Astrocyte (in vitro differentiated cells and primary cell): ENCODE data around the gene P2RX1. TPM values are rescaled to one million over a fixed set of nuclear protein-coding genes. Genes with fewer than 3 reads are reported as not detected.

ENCODE experiments used
- DNase-seq: peaks from one replicate; pipeline ENCODE4 v3.0.0-alpha.2; 2010; ENCODE audit warnings: low read depth
- FAIRE-seq: peaks from 2 replicates; lab custom pipeline; 2011; peaks lifted over from hg19 to GRCh38; lab: Jason Lieb, UNC
- H2AFZ ChIP-seq: 2 replicates; pipeline ENCODE4 v1.6.0; 2012; ENCODE audit warnings: low read depth, low read length, inconsistent platforms
- H3K27ac ChIP-seq: 2 replicates; pipeline ENCODE4 v1.5.1; 2011; ENCODE audit warnings: low read depth, low read length, inconsistent platforms
- H3K27me3 ChIP-seq: 2 replicates; pipeline ENCODE4 v1.6.0; 2011; ENCODE audit warnings: low read length, inconsistent platforms; ENCODE audit not compliant: insufficient read depth
- H3K36me3 ChIP-seq: 2 replicates; pipeline ENCODE4 v1.5.1; 2011; ENCODE audit warnings: low read length, inconsistent platforms; ENCODE audit not compliant: insufficient read depth
- H3K4me1 ChIP-seq: 2 replicates; pipeline ENCODE4 v1.5.1; 2011; ENCODE audit warnings: low read length, inconsistent platforms; ENCODE audit not compliant: insufficient read depth
- H3K4me2 ChIP-seq: 2 replicates; pipeline ENCODE4 v1.6.0; 2012; ENCODE audit warnings: low read length, inconsistent platforms
- H3K4me3 ChIP-seq: 2 replicates; pipeline ENCODE4 v1.5.1; 2011; ENCODE audit warnings: low read depth, mild to moderate bottlenecking, low read length, inconsistent platforms; ENCODE audit not compliant: insufficient read depth
- H3K79me2 ChIP-seq: 2 replicates; pipeline ENCODE4 v1.6.0; 2012; ENCODE audit warnings: mild to moderate bottlenecking, low read length, inconsistent platforms; ENCODE audit not compliant: insufficient read depth
- H3K9ac ChIP-seq: 2 replicates; pipeline ENCODE4 v1.6.0; 2012; ENCODE audit warnings: mild to moderate bottlenecking, low read length, inconsistent platforms
- H3K9me3 ChIP-seq: 2 replicates; pipeline ENCODE4 v1.5.1; 2012; ENCODE audit warnings: low read depth, mild to moderate bottlenecking, low read length, inconsistent platforms; ENCODE audit not compliant: insufficient read depth
- H4K20me1 ChIP-seq: 2 replicates; pipeline ENCODE4 v1.6.0; 2012; ENCODE audit warnings: low read length, inconsistent platforms; ENCODE audit not compliant: insufficient read depth
- H3K27ac Mint-ChIP-seq: one replicate; pipeline ENCODE4 v1.8.0; 2021; ENCODE audit warnings: mild to moderate bottlenecking, mixed read lengths; ENCODE audit not compliant: unreplicated experiment
- H3K27me3 Mint-ChIP-seq: one replicate; pipeline ENCODE4 v1.8.0; 2021; ENCODE audit warnings: low read depth, mixed read lengths; ENCODE audit not compliant: unreplicated experiment
- H3K36me3 Mint-ChIP-seq: one replicate; pipeline ENCODE4 v1.8.0; 2021; ENCODE audit warnings: low read depth, mixed read lengths; ENCODE audit not compliant: unreplicated experiment
- H3K4me1 Mint-ChIP-seq: one replicate; pipeline ENCODE4 v1.8.0; 2021; ENCODE audit warnings: low read depth, mixed read lengths; ENCODE audit not compliant: unreplicated experiment
- H3K4me3 Mint-ChIP-seq: one replicate; pipeline ENCODE4 v1.8.0; 2021; ENCODE audit warnings: mild to moderate bottlenecking, moderate library complexity, mixed read lengths; ENCODE audit not compliant: unreplicated experiment
- H3K9me3 Mint-ChIP-seq: one replicate; pipeline ENCODE4 v1.8.0; 2021; ENCODE audit warnings: mild to moderate bottlenecking, mixed read lengths; ENCODE audit not compliant: unreplicated experiment
- EZH2 ChIP-seq: IDR thresholded peaks from 2 replicates; pipeline ENCODE4 v1.6.1; 2012; ENCODE audit warnings: mild to moderate bottlenecking, low read length, inconsistent platforms; ENCODE audit not compliant: insufficient read depth
- total RNA-seq: library from RNA; stranded (reverse); gene quantifications from 2 replicates; pipeline ENCODE4 v1.2.1, GENCODE V29; 2021
- TF ChIP-seq, protein P1 (sequence below): IDR thresholded peaks from 2 replicates; pipeline ENCODE4 v1.5.1; 2011; ENCODE audit warnings: low read depth, mild to moderate bottlenecking, inconsistent platforms, low read length, moderate library complexity; ENCODE audit not compliant: insufficient read depth

Gene P2RX1
- total RNA-seq, 1 donor from 2014 or later: not detected

DNA sequence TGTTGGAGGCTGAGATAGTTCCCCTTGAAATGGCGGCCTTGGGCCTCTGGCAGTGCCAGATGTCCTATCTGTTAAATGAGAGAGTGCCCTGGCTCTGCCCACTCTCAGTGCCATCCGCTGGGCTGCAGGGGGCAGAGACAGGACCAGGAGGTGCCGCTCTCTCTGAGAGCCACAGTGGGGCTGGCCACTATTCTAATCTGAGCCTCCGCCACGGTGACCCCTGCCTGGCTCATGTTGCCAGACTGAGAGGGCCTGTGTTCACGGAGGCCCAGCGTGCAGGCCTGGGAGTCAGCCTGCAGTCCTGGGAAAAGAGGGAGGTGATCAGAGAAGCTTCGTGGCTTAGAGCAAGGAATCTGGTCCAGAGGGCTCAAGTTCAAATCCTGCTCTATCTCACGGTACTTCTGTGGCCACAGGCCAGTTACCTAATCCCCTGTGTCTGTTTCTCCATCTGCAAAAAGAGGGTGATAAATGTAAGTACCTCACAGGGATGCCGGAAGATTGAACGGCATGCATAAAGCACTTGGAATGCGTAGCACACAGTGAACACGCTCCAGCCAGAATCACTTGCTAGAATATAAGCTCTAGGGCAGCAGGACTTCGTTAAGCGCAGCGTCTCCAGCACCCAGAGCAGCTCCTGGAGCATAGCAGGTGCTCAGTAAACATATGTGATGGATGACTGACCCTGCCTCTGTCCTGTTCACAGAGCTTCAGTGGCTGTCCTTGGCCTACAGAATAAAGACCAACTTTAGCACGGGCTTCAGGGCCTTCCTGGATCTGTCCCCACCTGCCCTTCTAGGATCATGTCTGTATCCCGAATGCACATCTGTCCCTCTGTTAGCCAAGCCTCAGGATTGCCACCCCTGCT lies 41.7 kb upstream of the P2RX1 start:
- Histone ChIP-seq H3K79me2 (no peaks in the 10 kb centered on the region), H3K9me3 (no peaks in the 10 kb centered on the region), H4K20me1 (peaks cover 7% of the 10 kb centered on the region), H3K4me3 (no peak overlapping the region), H3K27me3 (peaks cover 13% of the 10 kb centered on the region), H3K4me1 (peaks cover 8% of the 10 kb centered on the region), H2AFZ (no peak overlapping the region), H3K9ac (no peak overlapping the region), H3K36me3 (no peaks in the 10 kb centered on the region), H3K27ac (no peak overlapping the region), H3K4me2 (no peak overlapping the region)
- TF ChIP-seq, protein P1, sequence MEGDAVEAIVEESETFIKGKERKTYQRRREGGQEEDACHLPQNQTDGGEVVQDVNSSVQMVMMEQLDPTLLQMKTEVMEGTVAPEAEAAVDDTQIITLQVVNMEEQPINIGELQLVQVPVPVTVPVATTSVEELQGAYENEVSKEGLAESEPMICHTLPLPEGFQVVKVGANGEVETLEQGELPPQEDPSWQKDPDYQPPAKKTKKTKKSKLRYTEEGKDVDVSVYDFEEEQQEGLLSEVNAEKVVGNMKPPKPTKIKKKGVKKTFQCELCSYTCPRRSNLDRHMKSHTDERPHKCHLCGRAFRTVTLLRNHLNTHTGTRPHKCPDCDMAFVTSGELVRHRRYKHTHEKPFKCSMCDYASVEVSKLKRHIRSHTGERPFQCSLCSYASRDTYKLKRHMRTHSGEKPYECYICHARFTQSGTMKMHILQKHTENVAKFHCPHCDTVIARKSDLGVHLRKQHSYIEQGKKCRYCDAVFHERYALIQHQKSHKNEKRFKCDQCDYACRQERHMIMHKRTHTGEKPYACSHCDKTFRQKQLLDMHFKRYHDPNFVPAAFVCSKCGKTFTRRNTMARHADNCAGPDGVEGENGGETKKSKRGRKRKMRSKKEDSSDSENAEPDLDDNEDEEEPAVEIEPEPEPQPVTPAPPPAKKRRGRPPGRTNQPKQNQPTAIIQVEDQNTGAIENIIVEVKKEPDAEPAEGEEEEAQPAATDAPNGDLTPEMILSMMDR: no peak
- TF ChIP-seq EZH2: no peak
- no peaks in the 10 kb centered on the region for H3K36me3 Mint-ChIP-seq
- H3K27me3 Mint-ChIP-seq: peaks cover 55% of the 10 kb centered on the region
- DNase-seq (no peak), FAIRE-seq (no peak)
- H3K4me1 Mint-ChIP-seq: no peaks in the 10 kb centered on the region
- H3K9me3 Mint-ChIP-seq: no peaks in the 10 kb centered on the region
- no peak overlapping the region for H3K4me3 Mint-ChIP-seq
- no peak overlapping the region for H3K27ac Mint-ChIP-seq

DNA sequence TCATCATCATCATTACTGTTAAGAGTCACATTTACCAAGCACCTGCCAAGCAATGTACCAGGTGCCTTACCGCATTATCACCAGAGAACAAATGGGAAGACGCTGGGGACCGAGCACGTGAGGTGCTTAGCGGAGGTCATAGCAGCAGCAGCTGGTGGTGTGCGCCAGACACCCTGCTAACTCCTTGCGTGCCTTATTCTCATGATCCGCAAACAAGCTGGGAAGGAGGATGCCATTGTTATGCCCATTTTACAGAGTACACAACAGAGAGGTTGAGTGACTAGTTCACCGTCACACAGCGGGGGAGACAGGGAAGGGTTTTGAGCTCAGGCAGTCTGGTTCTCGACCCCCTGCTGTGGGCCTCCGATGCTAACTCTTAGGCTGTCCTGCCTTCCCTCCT lies 40.7 kb upstream of the P2RX1 start:
- peaks cover 7% of the 10 kb centered on the region for H4K20me1 ChIP-seq
- H3K27ac Mint-ChIP-seq: no peak overlapping the region
- H3K9me3 ChIP-seq: no peaks in the 10 kb centered on the region
- H3K4me1 Mint-ChIP-seq: no peaks in the 10 kb centered on the region
- H3K27ac ChIP-seq: no peak overlapping the region
- no peak overlapping the region for H2AFZ ChIP-seq
- no peaks in the 10 kb centered on the region for H3K36me3 ChIP-seq
- DNase-seq (no peak), FAIRE-seq (no peak)
- H3K4me3 Mint-ChIP-seq: no peak overlapping the region
- no peaks in the 10 kb centered on the region for H3K36me3 Mint-ChIP-seq
- peaks cover 4% of the 10 kb centered on the region for H3K27me3 ChIP-seq
- H3K4me1 ChIP-seq: peaks cover 8% of the 10 kb centered on the region
- H3K4me3 ChIP-seq: no peak overlapping the region
- no peak overlapping the region for H3K9ac ChIP-seq
- no peak overlapping the region for H3K4me2 ChIP-seq
- no peaks in the 10 kb centered on the region for H3K79me2 ChIP-seq
- no peaks in the 10 kb centered on the region for H3K9me3 Mint-ChIP-seq
- peaks cover 49% of the 10 kb centered on the region for H3K27me3 Mint-ChIP-seq
- TF ChIP-seq, protein P1: no peak
- TF ChIP-seq EZH2: no peak

DNA sequence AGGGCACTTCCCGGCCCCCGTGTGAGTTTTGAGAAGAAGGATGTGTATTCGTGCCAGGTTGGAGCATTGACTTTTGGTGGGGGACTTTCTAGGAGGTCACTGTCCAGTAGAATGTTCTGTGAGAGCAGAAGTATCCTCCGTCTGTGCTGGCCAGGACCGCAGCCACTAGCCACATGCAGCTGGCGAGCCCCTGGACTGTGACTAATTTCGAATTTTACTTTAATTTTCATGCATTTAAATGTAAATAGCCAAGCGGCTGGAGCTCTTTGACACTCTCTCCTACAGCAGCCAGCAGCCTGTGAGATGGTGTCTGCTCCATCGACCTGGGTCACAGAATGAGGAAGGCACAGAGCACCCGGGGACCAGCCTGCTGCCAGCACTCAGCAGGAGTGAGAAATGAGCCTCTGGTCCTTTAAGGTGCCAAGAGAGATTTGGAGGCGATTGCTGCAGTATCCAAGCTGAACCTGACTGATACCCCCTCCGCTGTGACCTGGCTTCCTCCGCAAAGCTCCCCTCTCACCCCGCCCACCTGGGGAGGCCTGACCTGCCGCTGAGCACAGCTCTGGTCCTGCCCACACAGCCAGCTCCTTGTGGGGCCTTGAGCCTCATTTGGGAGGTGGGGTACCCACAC lies 40.2 kb upstream of the P2RX1 start:
- H4K20me1 ChIP-seq: peaks cover 7% of the 10 kb centered on the region
- no peaks in the 10 kb centered on the region for H3K36me3 ChIP-seq
- no peaks in the 10 kb centered on the region for H3K9me3 Mint-ChIP-seq
- no peak overlapping the region for H3K4me2 ChIP-seq
- peaks cover 8% of the 10 kb centered on the region for H3K4me1 ChIP-seq
- TF ChIP-seq, protein P1: no peak
- TF ChIP-seq EZH2: no peak
- H3K9me3 ChIP-seq: no peaks in the 10 kb centered on the region
- H3K27me3 ChIP-seq: no peaks in the 10 kb centered on the region
- H3K4me3 ChIP-seq: no peak overlapping the region
- no peak overlapping the region for H3K27ac ChIP-seq
- H3K79me2 ChIP-seq: no peaks in the 10 kb centered on the region
- peaks cover 47% of the 10 kb centered on the region for H3K27me3 Mint-ChIP-seq
- H3K4me3 Mint-ChIP-seq: no peak overlapping the region
- no peak overlapping the region for H2AFZ ChIP-seq
- no peak for FAIRE-seq
- no peak overlapping the region for H3K27ac Mint-ChIP-seq
- no peaks in the 10 kb centered on the region for H3K36me3 Mint-ChIP-seq
- H3K9ac ChIP-seq: no peak overlapping the region
- H3K4me1 Mint-ChIP-seq: no peaks in the 10 kb centered on the region
- DNase-seq: no peak
